LHCN-M2 (cell line): ENCODE results near the gene TOR4A. TPM values are rescaled to one million over a fixed set of nuclear protein-coding genes. Genes with fewer than 3 reads are reported as not detected.

Experiments
- DNase-seq: peaks from one replicate; pipeline ENCODE4 v3.0.0-alpha.2; 2012; ENCODE audit warnings: low read depth
- total RNA-seq: library from RNA; depleted of rRNA; stranded (reverse); fragments of >200 nt; gene quantifications from 2 replicates; pipeline ENCODE4 v1.2.3, GENCODE V29; 2014

The TOR4A gene
- total RNA-seq, 1 experiment from 2014 or later = 2.6 TPM

GRCh38 chr9:137305060-137305797 lies 27.7 kb downstream of the TOR4A start:
- no peak for DNase-seq

DNA sequence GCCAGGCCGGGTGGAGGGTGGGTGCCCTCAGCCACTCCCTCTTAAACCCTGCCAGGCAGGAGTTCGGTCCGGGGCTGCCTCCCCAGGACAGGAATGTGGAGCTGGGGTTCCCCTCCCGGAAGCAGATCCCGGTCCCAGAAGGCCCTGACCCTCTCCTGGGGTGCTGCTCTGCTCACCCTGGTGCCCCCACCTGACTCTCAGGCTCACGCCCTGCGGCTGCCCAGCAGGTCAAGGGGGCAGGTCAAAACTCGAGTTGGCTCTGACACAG lies 28.2 kb downstream of the TOR4A start:
- DNase-seq = no peak

GRCh38 chr9:137306066-137306849 lies 28.7 kb downstream of the TOR4A start:
- no peak for DNase-seq

DNA sequence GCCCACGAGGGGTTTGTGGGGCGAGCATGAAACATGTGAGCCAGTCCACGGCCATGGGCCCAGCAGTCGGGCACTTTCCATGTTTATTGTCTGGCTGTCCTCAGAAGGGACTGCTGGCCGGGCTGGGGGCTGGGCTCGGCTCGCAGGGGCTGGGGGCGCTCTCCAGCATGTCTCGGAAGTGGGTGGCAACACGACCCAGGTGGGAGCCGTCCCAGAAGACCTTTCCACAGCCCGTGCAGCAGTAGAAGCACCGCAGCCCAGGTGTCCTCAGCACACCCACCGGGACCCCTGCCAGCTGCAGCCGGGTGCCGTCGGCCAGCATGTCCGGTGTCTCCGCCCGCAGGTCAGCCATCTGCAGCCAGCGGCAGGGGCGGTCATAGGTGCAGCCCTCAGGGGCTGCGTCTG lies 29.3 kb downstream of the TOR4A start:
- no peak for DNase-seq

DNA sequence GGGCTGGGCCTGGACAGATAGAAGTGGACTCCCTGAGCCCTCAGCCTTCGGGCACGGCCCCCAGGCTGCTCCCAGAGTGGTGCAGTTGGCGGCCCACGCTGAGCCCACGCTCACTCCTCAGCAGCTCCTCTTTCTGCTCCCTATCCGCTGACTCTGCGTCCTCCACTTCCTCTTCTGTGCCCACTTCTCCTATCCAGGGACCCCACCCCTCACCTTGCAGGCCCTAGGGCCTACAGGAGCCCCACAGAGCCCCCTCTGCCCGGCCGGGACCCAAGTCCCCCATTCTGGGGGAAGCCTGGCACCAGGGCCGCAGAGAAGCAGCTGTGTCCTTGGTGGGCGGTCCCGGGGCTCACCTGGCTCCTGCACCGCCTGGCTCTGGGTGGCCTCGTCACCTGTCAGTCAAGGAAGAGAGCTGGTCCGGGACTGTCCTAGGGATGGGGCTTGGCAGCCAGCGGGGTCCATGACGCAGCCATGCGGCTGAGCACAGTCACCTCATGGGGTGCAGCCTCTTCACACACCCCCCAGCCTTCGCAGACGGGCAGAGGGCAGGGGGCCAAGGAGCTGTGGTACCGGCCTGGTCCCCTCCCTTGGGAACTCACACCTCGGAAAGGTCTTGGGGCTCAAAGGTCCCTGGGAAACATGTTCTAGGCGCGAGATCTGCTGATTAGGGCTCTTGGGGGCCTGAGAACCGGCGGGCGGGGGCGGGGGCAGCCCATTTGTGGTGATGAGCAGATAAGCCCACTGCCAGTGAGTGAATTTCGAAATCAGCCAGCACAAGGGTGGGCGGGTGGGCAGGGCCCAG lies 29.9 kb downstream of the TOR4A start:
- DNase-seq = no peak

DNA sequence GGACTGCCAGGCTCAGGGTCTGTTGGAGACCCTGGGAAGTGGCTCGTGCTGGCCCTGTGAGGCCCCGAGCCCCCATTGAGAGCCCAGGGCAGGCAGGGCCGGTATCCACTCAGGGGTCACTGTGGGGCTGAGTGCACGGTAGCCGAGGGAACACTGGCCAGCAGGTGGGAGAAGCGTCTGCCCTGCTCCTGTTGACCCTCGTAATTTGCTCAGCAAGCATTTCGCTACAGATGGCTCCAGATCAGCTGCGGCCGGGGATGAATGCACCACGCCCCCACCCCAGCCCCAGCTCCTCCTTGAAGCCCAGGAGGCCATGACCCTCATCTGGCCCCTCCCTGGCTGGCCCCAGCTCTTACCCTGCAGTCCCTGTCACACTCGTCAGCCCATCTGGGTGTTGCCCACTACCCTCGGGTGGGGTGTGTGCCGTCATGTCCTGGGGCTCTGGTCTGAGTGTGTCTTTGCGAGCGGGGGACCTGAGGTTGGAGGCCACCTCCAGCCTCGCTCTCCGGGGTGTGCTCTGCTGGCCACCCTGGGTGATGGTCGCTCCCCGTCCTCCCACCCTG lies 30.6 kb downstream of the TOR4A start:
- no peak for DNase-seq

GRCh38 chr9:137309368-137310188 lies 32.1 kb downstream of the TOR4A start:
- no peak for DNase-seq

GRCh38 chr9:137310189-137311052 lies 32.9 kb downstream of the TOR4A start:
- DNase-seq = no peak

DNA sequence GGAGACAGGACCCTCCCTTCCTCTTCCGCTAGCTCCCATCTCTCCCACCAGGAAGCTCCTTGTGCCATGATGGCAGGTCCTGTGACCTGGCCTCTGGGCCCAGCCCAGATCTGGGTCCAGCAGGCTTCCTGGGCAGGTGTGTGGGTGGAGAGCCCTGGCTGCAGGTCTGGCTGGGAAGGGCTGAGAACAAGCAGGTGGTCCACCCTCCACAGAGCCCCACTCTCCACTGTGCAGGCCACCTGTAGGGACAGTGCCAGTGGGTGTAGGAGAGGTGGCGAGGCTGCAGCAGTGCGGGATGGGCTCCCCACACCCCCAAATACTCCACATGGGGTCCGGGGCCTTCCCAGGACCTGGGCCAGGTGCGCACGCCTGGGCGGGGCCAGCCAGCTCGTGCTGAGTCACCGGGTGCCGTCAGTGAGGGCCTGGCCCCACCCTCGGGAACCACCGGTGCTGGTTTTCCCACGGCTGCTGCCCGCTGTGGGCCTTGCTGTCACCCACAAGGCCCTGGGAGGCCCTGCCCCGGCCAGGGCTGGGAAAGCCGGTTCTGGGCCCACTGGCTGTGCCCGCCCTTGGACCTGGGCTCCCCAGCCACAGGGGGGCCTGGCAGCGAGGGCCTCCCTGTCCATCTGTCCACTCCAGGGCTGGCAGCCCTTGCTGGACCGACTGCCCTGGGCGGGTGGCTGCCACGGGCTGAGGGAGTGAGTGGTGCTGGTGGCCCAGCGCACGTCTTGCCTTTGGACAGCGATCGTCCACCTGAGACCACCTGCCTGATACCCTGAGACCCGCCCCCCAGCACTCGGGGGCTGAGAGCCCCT lies 33.9 kb downstream of the TOR4A start:
- DNase-seq = no peak

DNA sequence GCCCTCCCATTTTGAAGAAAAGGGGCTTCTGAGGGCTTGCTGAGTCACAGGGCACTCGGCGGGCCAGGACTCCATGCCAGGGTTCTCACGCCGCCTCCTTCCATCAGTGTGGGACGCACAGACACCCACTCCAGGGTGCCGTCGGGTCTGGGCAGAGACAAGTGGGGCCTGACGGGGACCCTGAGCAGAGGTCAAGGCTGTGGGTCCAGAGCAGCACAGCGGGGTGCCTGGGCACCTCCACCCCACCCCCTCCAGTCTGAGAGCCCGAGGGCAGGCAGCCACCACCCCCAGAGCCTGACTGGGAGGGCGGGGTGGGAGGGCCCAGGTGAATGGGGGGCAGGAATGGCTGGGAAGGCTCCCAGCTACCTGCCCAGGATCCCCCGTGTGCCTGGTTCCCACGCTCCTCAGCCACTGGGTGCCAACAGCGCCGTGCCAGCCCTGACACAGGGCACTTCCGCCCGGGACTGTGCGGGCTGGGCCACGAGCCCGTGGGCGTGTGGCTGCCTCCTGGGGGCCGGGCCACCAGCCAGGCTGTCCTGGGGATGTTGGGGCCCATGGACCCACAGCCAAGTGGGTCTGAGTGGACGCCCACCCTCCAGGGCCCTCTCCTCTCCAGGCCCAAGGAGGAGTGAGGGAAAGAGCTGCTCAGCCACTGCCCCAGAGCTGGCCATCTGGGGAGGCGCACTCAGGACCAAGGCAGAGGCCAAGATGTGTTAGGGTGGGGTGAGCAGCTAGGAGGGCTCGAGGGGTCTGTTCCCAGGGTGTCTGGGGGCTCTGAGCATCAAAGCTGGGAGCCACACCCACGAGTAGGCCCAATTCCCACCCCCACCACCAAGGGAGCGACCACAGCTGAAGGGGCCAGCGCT lies 34.7 kb downstream of the TOR4A start:
- no peak for DNase-seq

- DNase-seq = no peak
Observed at GRCh38 chr9:137312852-137313325, 35.4 kb downstream of the TOR4A start.

GRCh38 chr9:137313326-137313936 lies 35.9 kb downstream of the TOR4A start:
- DNase-seq = no peak

GRCh38 chr9:137313956-137314560 lies 36.5 kb downstream of the TOR4A start:
- no peak for DNase-seq

DNA sequence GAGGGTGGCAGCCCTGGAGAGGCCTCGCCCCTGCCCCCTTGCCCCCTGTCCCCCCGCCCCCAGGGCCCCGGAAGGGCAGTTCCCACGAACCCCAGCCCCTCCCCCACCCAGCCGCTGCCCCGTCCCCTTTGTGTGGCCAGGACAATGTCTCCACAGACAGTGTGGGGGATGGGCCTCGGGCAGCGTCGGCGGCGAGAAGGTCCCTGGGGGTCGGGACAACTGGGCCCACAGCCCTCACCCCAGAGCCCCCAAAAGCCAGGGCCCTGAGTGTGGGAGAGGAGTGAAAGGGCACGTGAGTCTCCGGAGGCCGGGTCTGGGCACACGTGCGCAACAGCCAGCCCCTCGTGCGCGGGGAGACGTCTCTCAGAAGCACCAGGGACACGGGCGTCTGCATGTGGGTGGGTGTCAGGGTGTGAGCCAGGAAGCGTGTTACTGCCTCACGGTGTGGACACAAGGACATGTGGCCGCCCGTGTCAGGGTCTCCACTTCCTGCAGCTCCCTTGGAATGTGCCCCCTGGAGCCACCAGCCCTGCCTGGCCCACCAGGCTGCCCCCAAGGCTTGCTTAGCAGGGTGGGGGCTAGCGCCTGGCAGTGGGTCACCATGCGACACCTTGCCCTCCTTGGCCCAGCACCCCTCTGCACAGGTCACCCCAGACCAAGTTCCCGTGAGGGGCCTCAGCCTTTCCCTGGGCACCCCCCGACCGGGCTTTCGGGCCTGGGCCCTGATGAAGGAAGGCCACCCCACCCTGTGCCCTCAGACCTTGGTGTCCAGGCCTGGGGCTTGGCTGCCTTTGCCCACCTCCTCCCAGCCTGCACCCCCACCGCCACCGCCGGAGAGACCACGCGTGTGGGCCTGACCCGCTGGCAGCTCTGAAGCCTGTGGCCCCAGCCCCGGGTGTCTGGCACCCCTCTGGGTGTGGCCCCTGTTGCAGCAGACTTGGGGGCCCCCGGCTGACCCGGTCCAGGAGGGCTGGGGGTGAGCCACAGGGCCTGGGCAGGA lies 37.3 kb downstream of the TOR4A start:
- DNase-seq = no peak

GRCh38 chr9:137315581-137316011 lies 38.1 kb downstream of the TOR4A start:
- no peak for DNase-seq
